Body of pancreas (tissue), 4 donors: ENCODE data around the gene GADD45A.

ENCODE experiments used
- CTCF ChIP-seq, 7 experiments: fragments of 450-650 bp in 4 of 7; fragments of 200-600 bp in 3 of 7; sonication (generic) in 3 of 7; IDR thresholded peaks; one replicate each; pipeline ENCODE4 v1.5.1; 2016 to 2019; ENCODE audit warnings: antibody characterized with exemption in 7 of 7
- POLR2A ChIP-seq, 3 donors: fragments of 450-650 bp; IDR thresholded peaks; one replicate each; pipeline ENCODE4 v1.6.1; 2016; ENCODE audit warnings: antibody characterized with exemption in 3 of 3, mild to moderate bottlenecking in 2 of 3

GRCh38 chr1:67680486-67680885, 4.5 kb upstream of the GADD45A start:
- TF ChIP-seq POLR2A (IDR thresholded peaks at IDR 0.05) (no peak), CTCF (IDR thresholded peaks at IDR 0.05) (no peak)
